GM12875 (cell line): ENCODE measurements around the gene TNPO2.

Source experiments
- H3K4me3 ChIP-seq: one replicate; pipeline ENCODE4 v1.5.1; 2011; ENCODE audit warnings: low read depth, low read length, control low read depth
- CTCF ChIP-seq: IDR thresholded peaks from 2 replicates; pipeline ENCODE4 v1.5.1; 2011; ENCODE audit warnings: low read depth, mild to moderate bottlenecking, control low read depth, inconsistent platforms, low read length, moderate library complexity, borderline replicate concordance; ENCODE audit not compliant: insufficient read depth

The TNPO2 gene

GRCh38 chr19:12666265-12667048 lies 57.3 kb downstream of the TNPO2 start, which contains the start of the genes MAN2B1 and WDR83:
Gene MAN2B1 (minus strand): TSS chr19:12666742. CDS start chr19:12666701, 41 bp downstream.
Gene WDR83 (plus strand): TSS chr19:12666807. CDS start chr19:12669791, 2,984 bp downstream.
- H3K4me3 ChIP-seq, result peak within 1 kb of the TSS; percentile 72
- no peak for TF ChIP-seq CTCF

GRCh38 chr19:12665671-12666264 lies 58.0 kb downstream of the TNPO2 start:
- TF ChIP-seq CTCF, result no peak
- H3K4me3 ChIP-seq, result peak overlapping the region; percentile 72

GRCh38 chr19:12665281-12665573 lies 58.5 kb downstream of the TNPO2 start:
- no peak for TF ChIP-seq CTCF
- peak overlapping the region; percentile 72 for H3K4me3 ChIP-seq

GRCh38 chr19:12664406-12665280 lies 59.1 kb downstream of the TNPO2 start:
- TF ChIP-seq CTCF, result no peak
- H3K4me3 ChIP-seq, result peak overlapping the region; percentile 72

- no peak overlapping the region for H3K4me3 ChIP-seq
- no peak for TF ChIP-seq CTCF
Observed at GRCh38 chr19:12660980-12661379, 62.8 kb downstream of the TNPO2 start.

GRCh38 chr19:12657966-12658365 lies 65.8 kb downstream of the TNPO2 start:
- TF ChIP-seq CTCF, result no peak
- H3K4me3 ChIP-seq, result no peak overlapping the region
